WTC11 (cell line): Measurements from ENCODE around the gene PDAP1. TPM values are rescaled to one million over a fixed set of nuclear protein-coding genes. Genes with fewer than 3 reads are reported as not detected.

Experiments
- ATAC-seq: fragments of 200-7000 bp; cut with Tn5 transposase; 2 replicates; pipeline ENCODE4 v1.10.0; 2021; ENCODE audit warnings: mild to moderate bottlenecking, moderate library complexity
- CTCF ChIA-PET: fragments of 300-600 bp; sonication (Branson Sonifier 250); formaldehyde crosslinking; loops from one replicate; lab custom pipeline; 2021; ENCODE audit warnings: antibody characterized with exemption; lab: Charles Lee
- POLR2A ChIA-PET: fragments of 350-600 bp; sonication (Branson Sonifier 250); formaldehyde crosslinking; loops from one replicate; lab custom pipeline; 2021; ENCODE audit warnings: antibody characterized with exemption; lab: Charles Lee
- DNase-seq: peaks from one replicate; pipeline ENCODE4 v3.0.0; 2021; ENCODE audit warnings: low spot score
- H3K27ac Mint-ChIP-seq: 2 replicates; pipeline ENCODE4 v1.8.0; 2021; ENCODE audit warnings: mixed read lengths
- H3K27me3 Mint-ChIP-seq: 2 replicates; pipeline ENCODE4 v1.8.0; 2021; ENCODE audit warnings: low read depth, mild to moderate bottlenecking, moderate library complexity, mixed read lengths
- H3K36me3 Mint-ChIP-seq: 2 replicates; pipeline ENCODE4 v1.8.0; 2021; ENCODE audit warnings: mixed read lengths
- H3K4me1 Mint-ChIP-seq: 2 replicates; pipeline ENCODE4 v1.8.0; 2022; ENCODE audit warnings: mixed read lengths
- H3K4me3 Mint-ChIP-seq: 2 replicates; pipeline ENCODE4 v1.8.0; 2021; ENCODE audit warnings: mild to moderate bottlenecking, moderate library complexity, mixed read lengths
- H3K9me3 Mint-ChIP-seq: 2 replicates; pipeline ENCODE4 v1.8.0; 2021; ENCODE audit warnings: mixed read lengths
- CREB1 ChIP-seq: sonication (generic); formaldehyde crosslinking; IDR thresholded peaks from 2 replicates; pipeline ENCODE4 v1.8.0; 2023; ENCODE audit warnings: mild to moderate bottlenecking, missing genetic modification reagents
- ETV6 ChIP-seq: sonication (generic); formaldehyde crosslinking; IDR thresholded peaks from 2 replicates; pipeline ENCODE4 v1.8.1; 2022; ENCODE audit warnings: mild to moderate bottlenecking, missing genetic modification reagents
- FOXP1 ChIP-seq: sonication (generic); formaldehyde crosslinking; IDR thresholded peaks from 2 replicates; pipeline ENCODE4 v1.8.0; 2022; ENCODE audit warnings: missing genetic modification reagents, mild to moderate bottlenecking, moderate library complexity, borderline replicate concordance
- KAT7 ChIP-seq: sonication (generic); formaldehyde crosslinking; IDR thresholded peaks from 2 replicates; pipeline ENCODE4 v1.8.1; 2023; ENCODE audit warnings: missing genetic modification reagents, mild to moderate bottlenecking, borderline replicate concordance
- NFE2L1 ChIP-seq: sonication (generic); formaldehyde crosslinking; IDR thresholded peaks from 2 replicates; pipeline ENCODE4 v1.8.1; 2023; ENCODE audit warnings: missing genetic modification reagents
- NFYB ChIP-seq: sonication (generic); formaldehyde crosslinking; conservative IDR thresholded peaks from 2 replicates; pipeline ENCODE4 v1.8.0; 2022; ENCODE audit warnings: low read depth, missing genetic modification reagents
- NR1H2 ChIP-seq: sonication (generic); formaldehyde crosslinking; IDR thresholded peaks from 2 replicates; pipeline ENCODE4 v1.9.0; 2021; ENCODE audit warnings: mild to moderate bottlenecking, moderate library complexity, missing genetic modification reagents
- OVOL2 ChIP-seq: fragments of 250-450 bp; sonication (Bioruptor Pico); IDR thresholded peaks from 2 replicates; pipeline ENCODE4 v1.9.0; 2021; ENCODE audit warnings: mild to moderate bottlenecking, borderline replicate concordance
- PRRX2 ChIP-seq: fragments of 250-450 bp; sonication (Bioruptor Pico); IDR thresholded peaks from 2 replicates; pipeline ENCODE4 v1.8.0; 2021; ENCODE audit warnings: mild to moderate bottlenecking
- SOX15 ChIP-seq: fragments of 250-450 bp; sonication (Bioruptor Pico); IDR thresholded peaks from 2 replicates; pipeline ENCODE4 v1.9.0; 2021; ENCODE audit warnings: mild to moderate bottlenecking
- TEAD4 ChIP-seq: sonication (generic); formaldehyde crosslinking; IDR thresholded peaks from 2 replicates; pipeline ENCODE4 v1.8.0; 2022; ENCODE audit warnings: mild to moderate bottlenecking, missing genetic modification reagents
- USF1 ChIP-seq: sonication (generic); formaldehyde crosslinking; IDR thresholded peaks from 2 replicates; pipeline ENCODE4 v1.8.0; 2022; ENCODE audit warnings: mild to moderate bottlenecking, missing genetic modification reagents
- ZNF219 ChIP-seq: sonication (generic); formaldehyde crosslinking; IDR thresholded peaks from 2 replicates; pipeline ENCODE4 v1.8.0; 2023; ENCODE audit warnings: missing genetic modification reagents, mild to moderate bottlenecking, borderline replicate concordance
- total RNA-seq: library from RNA; stranded (reverse); gene quantifications from 3 replicates; pipeline ENCODE4 v1.2.3, GENCODE V29; 2021
- TF ChIP-seq, protein P1 (sequence below): sonication (generic); formaldehyde crosslinking; IDR thresholded peaks from 2 replicates; pipeline ENCODE4 v1.8.0; 2023; ENCODE audit warnings: mild to moderate bottlenecking, missing genetic modification reagents
- TF ChIP-seq, protein P2 (sequence below): sonication (generic); formaldehyde crosslinking; IDR thresholded peaks from 2 replicates; pipeline ENCODE4 v1.8.1; 2023; ENCODE audit warnings: mild to moderate bottlenecking, missing genetic modification reagents, moderate library complexity
- TF ChIP-seq, protein P3 (sequence below): fragments of 250-450 bp; sonication (Bioruptor Pico); IDR thresholded peaks from 2 replicates; pipeline ENCODE4 v1.8.0; 2021; ENCODE audit warnings: mild to moderate bottlenecking
- TF ChIP-seq, protein P4 (sequence below): sonication (generic); formaldehyde crosslinking; IDR thresholded peaks from 2 replicates; pipeline ENCODE4 v1.8.0; 2022; ENCODE audit warnings: mild to moderate bottlenecking, missing genetic modification reagents

Gene PDAP1
- total RNA-seq, 1 experiment from 2014 or later = 177 TPM

DNA sequence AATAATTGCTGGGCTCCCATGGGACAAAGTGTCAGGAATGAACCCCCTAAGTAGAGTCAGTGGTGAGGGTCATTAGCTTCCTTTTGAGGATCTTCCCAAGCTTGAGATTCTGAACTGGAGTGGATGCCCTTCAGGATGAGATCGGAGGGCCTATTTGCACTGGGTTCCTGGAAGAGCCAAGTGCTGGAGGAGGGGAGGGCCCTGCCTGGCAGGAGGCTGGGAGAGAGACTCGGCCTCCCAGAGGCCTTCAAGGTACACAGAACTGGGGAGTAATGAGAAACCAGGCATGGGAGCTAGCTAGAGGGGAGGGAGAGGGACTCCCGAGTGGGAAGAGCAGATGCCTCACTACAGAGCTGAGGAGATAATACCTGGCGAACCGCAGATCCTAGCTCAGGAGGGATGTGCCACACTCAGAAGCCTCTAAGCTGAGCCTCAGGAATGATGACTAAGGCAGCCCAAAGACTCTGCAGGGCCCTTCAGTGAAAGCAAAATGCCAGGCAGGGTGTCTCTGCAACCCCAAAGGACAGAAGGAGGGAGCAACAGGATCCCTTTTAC is 9.4 kb downstream of the PDAP1 start:
- Mint-ChIP-seq H3K4me1 (peaks cover 4% of the 10 kb centered on the region; the same call in 1 of the 2 replicates), H3K36me3 (peaks cover 73% of the 10 kb centered on the region), H3K9me3 (no peaks in the 10 kb centered on the region)
- POLR2A ChIA-PET = no interaction called here
- TF ChIP-seq, protein P1, sequence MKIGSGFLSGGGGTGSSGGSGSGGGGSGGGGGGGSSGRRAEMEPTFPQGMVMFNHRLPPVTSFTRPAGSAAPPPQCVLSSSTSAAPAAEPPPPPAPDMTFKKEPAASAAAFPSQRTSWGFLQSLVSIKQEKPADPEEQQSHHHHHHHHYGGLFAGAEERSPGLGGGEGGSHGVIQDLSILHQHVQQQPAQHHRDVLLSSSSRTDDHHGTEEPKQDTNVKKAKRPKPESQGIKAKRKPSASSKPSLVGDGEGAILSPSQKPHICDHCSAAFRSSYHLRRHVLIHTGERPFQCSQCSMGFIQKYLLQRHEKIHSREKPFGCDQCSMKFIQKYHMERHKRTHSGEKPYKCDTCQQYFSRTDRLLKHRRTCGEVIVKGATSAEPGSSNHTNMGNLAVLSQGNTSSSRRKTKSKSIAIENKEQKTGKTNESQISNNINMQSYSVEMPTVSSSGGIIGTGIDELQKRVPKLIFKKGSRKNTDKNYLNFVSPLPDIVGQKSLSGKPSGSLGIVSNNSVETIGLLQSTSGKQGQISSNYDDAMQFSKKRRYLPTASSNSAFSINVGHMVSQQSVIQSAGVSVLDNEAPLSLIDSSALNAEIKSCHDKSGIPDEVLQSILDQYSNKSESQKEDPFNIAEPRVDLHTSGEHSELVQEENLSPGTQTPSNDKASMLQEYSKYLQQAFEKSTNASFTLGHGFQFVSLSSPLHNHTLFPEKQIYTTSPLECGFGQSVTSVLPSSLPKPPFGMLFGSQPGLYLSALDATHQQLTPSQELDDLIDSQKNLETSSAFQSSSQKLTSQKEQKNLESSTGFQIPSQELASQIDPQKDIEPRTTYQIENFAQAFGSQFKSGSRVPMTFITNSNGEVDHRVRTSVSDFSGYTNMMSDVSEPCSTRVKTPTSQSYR (CRISPR knock-in tag) = no peak
- TF ChIP-seq ETV6 = no peak
- no peak for TF ChIP-seq CREB1
- TF ChIP-seq, protein P2, sequence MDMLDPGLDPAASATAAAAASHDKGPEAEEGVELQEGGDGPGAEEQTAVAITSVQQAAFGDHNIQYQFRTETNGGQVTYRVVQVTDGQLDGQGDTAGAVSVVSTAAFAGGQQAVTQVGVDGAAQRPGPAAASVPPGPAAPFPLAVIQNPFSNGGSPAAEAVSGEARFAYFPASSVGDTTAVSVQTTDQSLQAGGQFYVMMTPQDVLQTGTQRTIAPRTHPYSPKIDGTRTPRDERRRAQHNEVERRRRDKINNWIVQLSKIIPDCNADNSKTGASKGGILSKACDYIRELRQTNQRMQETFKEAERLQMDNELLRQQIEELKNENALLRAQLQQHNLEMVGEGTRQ (CRISPR knock-in tag) = no peak
- no peak for TF ChIP-seq OVOL2
- no peak for TF ChIP-seq USF1 (CRISPR knock-in tag)
- TF ChIP-seq FOXP1 (CRISPR knock-in tag) = no peak
- TF ChIP-seq NFYB (CRISPR knock-in tag) = no peak
- no peak for TF ChIP-seq SOX15 (CRISPR knock-in tag)
- no peak for TF ChIP-seq ZNF219
- no peak for TF ChIP-seq NR1H2 (CRISPR knock-in tag)
- no peak for TF ChIP-seq NFE2L1 (CRISPR knock-in tag)
- no peak for TF ChIP-seq KAT7 (CRISPR knock-in tag)
- TF ChIP-seq PRRX2 (CRISPR knock-in tag) = no peak
- TF ChIP-seq, protein P3, sequence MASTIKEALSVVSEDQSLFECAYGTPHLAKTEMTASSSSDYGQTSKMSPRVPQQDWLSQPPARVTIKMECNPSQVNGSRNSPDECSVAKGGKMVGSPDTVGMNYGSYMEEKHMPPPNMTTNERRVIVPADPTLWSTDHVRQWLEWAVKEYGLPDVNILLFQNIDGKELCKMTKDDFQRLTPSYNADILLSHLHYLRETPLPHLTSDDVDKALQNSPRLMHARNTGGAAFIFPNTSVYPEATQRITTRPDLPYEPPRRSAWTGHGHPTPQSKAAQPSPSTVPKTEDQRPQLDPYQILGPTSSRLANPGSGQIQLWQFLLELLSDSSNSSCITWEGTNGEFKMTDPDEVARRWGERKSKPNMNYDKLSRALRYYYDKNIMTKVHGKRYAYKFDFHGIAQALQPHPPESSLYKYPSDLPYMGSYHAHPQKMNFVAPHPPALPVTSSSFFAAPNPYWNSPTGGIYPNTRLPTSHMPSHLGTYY (CRISPR knock-in tag) = no peak
- no peak for TF ChIP-seq TEAD4 (CRISPR knock-in tag)
- TF ChIP-seq, all 79 proteins: peak for 0
- no peak overlapping the region for H3K27ac Mint-ChIP-seq
- CTCF ChIA-PET = interaction anchor here (1.0 to 2.2 kb wide), 2 partner anchors 11 to 33 kb away, joined by 3 to 5 read pairs; partner anchors contain the start of genes BUD31 and PDAP1
- no peak for ATAC-seq
- DNase-seq = no peak
- no peak overlapping the region for H3K4me3 Mint-ChIP-seq
- no peaks in the 10 kb centered on the region for H3K27me3 Mint-ChIP-seq

DNA sequence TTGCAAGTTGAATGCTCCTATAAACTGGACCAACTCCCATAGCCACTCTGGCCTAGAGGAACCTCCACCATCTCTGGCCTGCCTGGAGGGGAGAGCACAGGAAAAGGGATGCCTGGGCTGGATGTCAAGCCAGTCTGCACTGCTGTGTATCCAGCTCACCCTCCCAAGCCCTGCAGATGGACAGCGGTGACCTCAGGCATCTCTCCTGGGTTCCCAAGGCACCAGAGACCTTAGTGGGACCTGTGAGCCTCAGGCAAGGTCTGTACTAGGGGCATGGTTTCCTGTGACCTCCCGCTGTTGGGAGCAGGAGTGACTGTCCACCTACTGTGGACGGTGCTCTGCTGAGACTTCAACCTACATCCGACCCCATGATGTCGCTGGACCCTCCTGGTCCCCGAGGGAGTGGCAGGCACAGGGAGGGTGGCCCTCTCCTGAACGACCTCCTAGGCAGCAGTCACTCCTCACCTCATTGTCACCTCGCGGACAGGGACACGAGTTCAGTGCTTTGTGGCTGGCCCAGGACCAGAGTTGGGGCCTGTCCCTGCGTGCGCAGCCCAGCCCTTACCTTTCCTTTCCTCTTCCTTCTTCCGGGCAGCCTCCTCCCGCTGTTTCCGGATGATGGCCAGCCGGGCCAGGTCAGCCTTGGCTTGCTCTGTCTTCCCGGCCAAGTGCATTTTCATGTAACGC is 11.0 kb downstream of the PDAP1 start:
- POLR2A ChIA-PET = no interaction called here
- ATAC-seq = no peak
- Mint-ChIP-seq H3K4me1 (peaks cover 9% of the 10 kb centered on the region), H3K9me3 (no peaks in the 10 kb centered on the region), H3K27ac (peak overlapping the region; percentile 5; the same call in 1 of the 2 replicates), H3K4me3 (no peak overlapping the region), H3K36me3 (peaks cover 61% of the 10 kb centered on the region), H3K27me3 (no peaks in the 10 kb centered on the region)
- DNase-seq = no peak
- TF ChIP-seq, protein P4, sequence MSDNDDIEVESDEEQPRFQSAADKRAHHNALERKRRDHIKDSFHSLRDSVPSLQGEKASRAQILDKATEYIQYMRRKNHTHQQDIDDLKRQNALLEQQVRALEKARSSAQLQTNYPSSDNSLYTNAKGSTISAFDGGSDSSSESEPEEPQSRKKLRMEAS (CRISPR knock-in tag) = no peak
- TF ChIP-seq NFYB (CRISPR knock-in tag) = no peak
- CTCF ChIA-PET = no interaction called here
